ENCODE measurements around the gene RPS3A.

The RPS3A gene

GRCh38 chr4:151093203-151093602, 6.2 kb upstream of the RPS3A start:
- Histone ChIP-seq H3K27me3 (ENCODE audit: control insufficient read depth in 5 of 5, insufficient read depth in 4 of 5, low read length in 5 of 5) (no peaks in the 10 kb centered on the region), H3K4me3 (ENCODE audit: low read depth in 1 of 5, low read length in 5 of 5) (no peak overlapping the region), H3K36me3 (ENCODE audit: control insufficient read depth in 5 of 5, insufficient read depth in 5 of 5, low read length in 5 of 5) (no peaks in the 10 kb centered on the region), H3K4me1 (ENCODE audit: control insufficient read depth in 5 of 5, insufficient read depth in 5 of 5, low read length in 5 of 5) (no peaks in the 10 kb centered on the region), H3K9ac (ENCODE audit: low read length in 5 of 5) (no peak overlapping the region), H3K9me3 (ENCODE audit: control insufficient read depth in 5 of 5, low read length in 5 of 5) (no peaks in the 10 kb centered on the region), H3K27ac (ENCODE audit: low read depth, low read length) (no peak overlapping the region)

DNA sequence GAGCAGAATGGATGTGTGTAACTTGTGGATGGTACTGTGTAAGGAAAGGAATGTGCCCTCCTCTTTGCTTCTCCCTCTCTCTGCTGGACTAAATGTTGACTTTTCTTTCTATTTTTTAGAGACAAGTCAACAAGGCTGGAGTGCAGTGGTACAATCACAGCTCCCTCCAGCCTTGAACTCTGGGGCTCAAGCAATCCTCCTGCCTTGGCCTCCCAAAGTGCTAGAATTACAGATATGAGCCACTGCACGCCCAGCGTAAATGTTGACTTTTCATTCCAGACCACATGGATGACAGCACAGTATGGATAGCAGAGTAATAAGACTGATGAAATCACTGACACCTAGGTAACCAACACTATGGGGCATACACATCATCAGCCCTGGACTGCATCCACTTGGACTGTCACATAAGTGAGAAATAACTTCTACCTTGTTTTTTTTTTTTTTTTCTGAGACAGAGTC, 5.1 kb upstream of the RPS3A start:
- Histone ChIP-seq H3K4me3 (ENCODE audit: low read depth in 1 of 5, low read length in 5 of 5) (no peak overlapping the region), H3K27ac (ENCODE audit: low read depth, low read length) (no peak overlapping the region), H3K9me3 (ENCODE audit: control insufficient read depth in 5 of 5, low read length in 5 of 5) (no peaks in the 10 kb centered on the region), H3K27me3 (ENCODE audit: control insufficient read depth in 5 of 5, insufficient read depth in 4 of 5, low read length in 5 of 5) (no peaks in the 10 kb centered on the region), H3K4me1 (ENCODE audit: control insufficient read depth in 5 of 5, insufficient read depth in 5 of 5, low read length in 5 of 5) (peaks cover 0 to 7% (median 5%) of the 10 kb centered on the region in 5 donors), H3K9ac (ENCODE audit: low read length in 5 of 5) (no peak overlapping the region), H3K36me3 (ENCODE audit: control insufficient read depth in 5 of 5, insufficient read depth in 5 of 5, low read length in 5 of 5) (no peaks in the 10 kb centered on the region)

DNA sequence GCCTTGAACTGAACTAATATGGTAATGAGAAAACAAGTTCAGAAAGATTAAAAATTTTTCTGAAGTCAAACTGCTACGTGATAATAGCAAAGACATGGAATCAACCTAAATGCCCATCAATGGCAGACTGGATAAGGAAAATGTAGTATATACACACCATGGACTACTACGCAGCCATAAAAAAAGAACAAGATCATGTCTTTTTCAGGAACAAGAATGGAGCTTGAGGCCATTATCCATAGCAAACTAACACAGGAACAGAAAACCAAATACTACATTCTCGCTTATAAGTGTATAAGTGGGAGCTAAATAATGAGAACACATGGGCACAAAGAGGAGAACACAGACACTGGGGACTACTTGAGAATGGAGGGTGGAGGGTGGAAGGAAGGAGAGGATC, 4.3 kb upstream of the RPS3A start:
- H3K4me1 ChIP-seq (ENCODE audit: control insufficient read depth in 5 of 5, insufficient read depth in 5 of 5, low read length in 5 of 5) = peaks cover 0 to 10% (median 7%) of the 10 kb centered on the region in 5 donors
- H3K36me3 ChIP-seq (ENCODE audit: control insufficient read depth in 5 of 5, insufficient read depth in 5 of 5, low read length in 5 of 5) = no peaks in the 10 kb centered on the region
- H3K9ac ChIP-seq (ENCODE audit: low read length in 5 of 5) = no peak overlapping the region
- H3K9me3 ChIP-seq (ENCODE audit: control insufficient read depth in 5 of 5, low read length in 5 of 5) = no peaks in the 10 kb centered on the region
- H3K27me3 ChIP-seq (ENCODE audit: control insufficient read depth in 5 of 5, insufficient read depth in 4 of 5, low read length in 5 of 5) = no peaks in the 10 kb centered on the region
- no peak overlapping the region for H3K27ac ChIP-seq (ENCODE audit: low read depth, low read length)
- H3K4me3 ChIP-seq (ENCODE audit: low read depth in 1 of 5, low read length in 5 of 5) = no peak overlapping the region

DNA sequence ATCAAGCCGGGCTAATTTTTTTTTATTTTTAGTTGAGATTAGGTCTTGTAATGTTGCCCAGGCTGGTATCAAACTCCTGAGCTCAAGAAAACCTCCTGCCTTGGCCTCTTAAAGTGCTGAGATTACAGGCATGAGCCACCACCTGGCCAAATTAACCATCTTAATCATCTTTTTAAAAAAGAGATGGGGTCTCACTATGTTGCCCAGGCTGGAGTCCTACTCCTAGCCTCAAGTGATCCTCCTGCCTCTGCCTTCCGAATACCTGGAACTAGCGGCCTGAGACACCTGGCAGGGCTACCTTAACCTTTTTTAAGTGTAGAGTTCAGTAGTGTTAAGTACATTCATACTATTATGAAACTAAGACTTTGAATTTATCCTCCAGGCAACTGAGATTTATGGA, 1.7 kb upstream of the RPS3A start:
- no peak overlapping the region for H3K4me3 ChIP-seq (ENCODE audit: low read depth in 1 of 5, low read length in 5 of 5)
- no peak overlapping the region for H3K9ac ChIP-seq (ENCODE audit: low read length in 5 of 5)
- H3K4me1 ChIP-seq (ENCODE audit: control insufficient read depth in 5 of 5, insufficient read depth in 5 of 5, low read length in 5 of 5) = peaks cover 0 to 33% (median 27%) of the 10 kb centered on the region in 5 donors
- H3K27ac ChIP-seq (ENCODE audit: low read depth, low read length) = no peak overlapping the region
- no peaks in the 10 kb centered on the region for H3K27me3 ChIP-seq (ENCODE audit: control insufficient read depth in 5 of 5, insufficient read depth in 4 of 5, low read length in 5 of 5)
- no peaks in the 10 kb centered on the region for H3K9me3 ChIP-seq (ENCODE audit: control insufficient read depth in 5 of 5, low read length in 5 of 5)
- H3K36me3 ChIP-seq (ENCODE audit: control insufficient read depth in 5 of 5, insufficient read depth in 5 of 5, low read length in 5 of 5) = peaks cover 7 to 17% (median 11%) of the 10 kb centered on the region in 5 donors

DNA sequence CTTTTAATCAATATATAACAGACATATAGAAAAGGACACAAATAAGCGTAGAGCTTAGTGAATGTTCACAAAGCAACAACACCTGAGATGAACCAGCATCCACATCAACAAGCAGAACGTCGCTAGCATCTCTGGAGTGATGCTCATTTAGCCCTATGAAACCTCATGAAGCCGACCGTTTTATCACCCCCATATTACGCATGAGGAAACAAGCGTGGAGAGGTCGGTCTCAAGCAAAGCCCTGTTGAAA, 524 bp upstream of the RPS3A start:
- Histone ChIP-seq H3K27ac (ENCODE audit: low read depth, low read length) (peak overlapping the region; percentile 90), H3K4me3 (ENCODE audit: low read depth in 1 of 5, low read length in 5 of 5) (peak overlapping the region; percentile 76 to 99 (median 91)), H3K27me3 (ENCODE audit: control insufficient read depth in 5 of 5, insufficient read depth in 4 of 5, low read length in 5 of 5) (no peaks in the 10 kb centered on the region), H3K4me1 (ENCODE audit: control insufficient read depth in 5 of 5, insufficient read depth in 5 of 5, low read length in 5 of 5) (peaks cover 2 to 33% (median 27%) of the 10 kb centered on the region in 5 donors), H3K9me3 (ENCODE audit: control insufficient read depth in 5 of 5, low read length in 5 of 5) (no peaks in the 10 kb centered on the region), H3K36me3 (ENCODE audit: control insufficient read depth in 5 of 5, insufficient read depth in 5 of 5, low read length in 5 of 5) (peaks cover 14 to 29% (median 22%) of the 10 kb centered on the region in 5 donors), H3K9ac (ENCODE audit: low read length in 5 of 5) (peak overlapping the region in 3 of 5 donors; percentile 51 to 74 (median 57))

GRCh38 chr4:151099976-151100417, 569 bp downstream of the RPS3A start:
- Histone ChIP-seq H3K27me3 (ENCODE audit: control insufficient read depth in 5 of 5, insufficient read depth in 4 of 5, low read length in 5 of 5) (no peaks in the 10 kb centered on the region), H3K9me3 (ENCODE audit: control insufficient read depth in 5 of 5, low read length in 5 of 5) (no peaks in the 10 kb centered on the region), H3K4me3 (ENCODE audit: low read depth in 1 of 5, low read length in 5 of 5) (peak overlapping the region; percentile 86 to 99 (median 98)), H3K4me1 (ENCODE audit: control insufficient read depth in 5 of 5, insufficient read depth in 5 of 5, low read length in 5 of 5) (peaks cover 2 to 33% (median 27%) of the 10 kb centered on the region in 5 donors), H3K9ac (ENCODE audit: low read length in 5 of 5) (peak overlapping the region; percentile 73 to 99 (median 90)), H3K36me3 (ENCODE audit: control insufficient read depth in 5 of 5, insufficient read depth in 5 of 5, low read length in 5 of 5) (peaks cover 23 to 39% (median 32%) of the 10 kb centered on the region in 5 donors), H3K27ac (ENCODE audit: low read depth, low read length) (peak overlapping the region; percentile 90)

DNA sequence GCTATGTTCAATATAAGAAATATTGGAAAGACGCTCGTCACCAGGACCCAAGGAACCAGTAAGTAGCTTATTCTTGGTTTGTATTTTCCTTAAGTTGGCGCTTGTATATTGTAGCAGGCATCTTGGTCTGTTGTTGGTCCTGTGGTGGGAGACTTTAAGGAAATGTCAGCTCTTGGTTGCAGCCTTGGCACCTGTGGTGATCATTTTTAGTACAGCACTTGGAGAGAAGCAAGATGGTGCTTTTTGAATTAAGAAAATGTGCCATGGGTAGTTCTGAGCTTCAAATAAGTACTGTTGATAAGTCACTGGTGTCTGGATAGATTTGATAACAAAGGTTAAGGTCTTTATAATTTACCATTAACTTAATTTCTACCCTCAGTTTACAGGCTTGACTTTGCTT, 1.1 kb downstream of the RPS3A start:
- H3K9ac ChIP-seq (ENCODE audit: low read length in 5 of 5) = peak overlapping the region; percentile 73 to 99 (median 90)
- H3K4me3 ChIP-seq (ENCODE audit: low read depth in 1 of 5, low read length in 5 of 5) = peak overlapping the region; percentile 86 to 99 (median 98)
- no peaks in the 10 kb centered on the region for H3K27me3 ChIP-seq (ENCODE audit: control insufficient read depth in 5 of 5, insufficient read depth in 4 of 5, low read length in 5 of 5)
- no peaks in the 10 kb centered on the region for H3K9me3 ChIP-seq (ENCODE audit: control insufficient read depth in 5 of 5, low read length in 5 of 5)
- H3K36me3 ChIP-seq (ENCODE audit: control insufficient read depth in 5 of 5, insufficient read depth in 5 of 5, low read length in 5 of 5) = peaks cover 23 to 43% (median 35%) of the 10 kb centered on the region in 5 donors
- H3K4me1 ChIP-seq (ENCODE audit: control insufficient read depth in 5 of 5, insufficient read depth in 5 of 5, low read length in 5 of 5) = peaks cover 2 to 33% (median 27%) of the 10 kb centered on the region in 5 donors
- H3K27ac ChIP-seq (ENCODE audit: low read depth, low read length) = peak overlapping the region; percentile 90

- Histone ChIP-seq H3K9me3 (ENCODE audit: control insufficient read depth in 5 of 5, low read length in 5 of 5) (no peaks in the 10 kb centered on the region), H3K9ac (ENCODE audit: low read length in 5 of 5) (no peak overlapping the region), H3K4me1 (ENCODE audit: control insufficient read depth in 5 of 5, insufficient read depth in 5 of 5, low read length in 5 of 5) (peaks cover 2 to 32% (median 27%) of the 10 kb centered on the region in 5 donors), H3K27ac (ENCODE audit: low read depth, low read length) (no peak overlapping the region), H3K4me3 (ENCODE audit: low read depth in 1 of 5, low read length in 5 of 5) (no peak overlapping the region), H3K27me3 (ENCODE audit: control insufficient read depth in 5 of 5, insufficient read depth in 4 of 5, low read length in 5 of 5) (no peaks in the 10 kb centered on the region), H3K36me3 (ENCODE audit: control insufficient read depth in 5 of 5, insufficient read depth in 5 of 5, low read length in 5 of 5) (peaks cover 23 to 61% (median 50%) of the 10 kb centered on the region in 5 donors)
These were observed 4.3 kb downstream of the RPS3A start for GRCh38 chr4:151103758-151104157.

DNA sequence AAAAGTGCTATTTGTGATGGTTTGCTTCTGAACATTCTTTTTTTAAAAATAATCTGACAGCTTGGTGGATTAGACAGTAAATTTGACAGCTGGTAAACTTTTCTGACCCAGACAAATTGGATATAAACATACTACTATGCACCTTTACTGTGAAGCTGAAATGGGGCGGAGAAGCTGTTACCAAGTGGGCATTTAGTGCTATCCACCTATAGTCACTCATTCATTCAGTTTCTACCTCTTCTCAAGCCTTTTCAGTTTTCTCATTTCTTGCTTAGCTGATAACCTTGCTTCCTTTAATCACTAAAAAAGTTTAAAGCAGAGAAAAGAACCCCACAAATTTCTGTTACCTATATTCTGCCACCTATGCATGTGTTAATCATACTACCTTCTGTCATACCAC, 5.2 kb downstream of the RPS3A start:
- no peak overlapping the region for H3K27ac ChIP-seq (ENCODE audit: low read depth, low read length)
- H3K4me1 ChIP-seq (ENCODE audit: control insufficient read depth in 5 of 5, insufficient read depth in 5 of 5, low read length in 5 of 5) = peaks cover 2 to 26% (median 23%) of the 10 kb centered on the region in 5 donors
- H3K27me3 ChIP-seq (ENCODE audit: control insufficient read depth in 5 of 5, insufficient read depth in 4 of 5, low read length in 5 of 5) = no peaks in the 10 kb centered on the region
- H3K4me3 ChIP-seq (ENCODE audit: low read depth in 1 of 5, low read length in 5 of 5) = no peak overlapping the region
- H3K36me3 ChIP-seq (ENCODE audit: control insufficient read depth in 5 of 5, insufficient read depth in 5 of 5, low read length in 5 of 5) = peaks cover 23 to 61% (median 50%) of the 10 kb centered on the region in 5 donors
- H3K9me3 ChIP-seq (ENCODE audit: control insufficient read depth in 5 of 5, low read length in 5 of 5) = no peaks in the 10 kb centered on the region
- H3K9ac ChIP-seq (ENCODE audit: low read length in 5 of 5) = peak overlapping the region in 1 of 5 donors; percentile 39

GRCh38 chr4:151105454-151106032, 6.1 kb downstream of the RPS3A start:
- Histone ChIP-seq H3K36me3 (ENCODE audit: control insufficient read depth in 5 of 5, insufficient read depth in 5 of 5, low read length in 5 of 5) (peaks cover 23 to 66% (median 50%) of the 10 kb centered on the region in 5 donors), H3K27me3 (ENCODE audit: control insufficient read depth in 5 of 5, insufficient read depth in 4 of 5, low read length in 5 of 5) (no peaks in the 10 kb centered on the region), H3K27ac (ENCODE audit: low read depth, low read length) (no peak overlapping the region), H3K4me1 (ENCODE audit: control insufficient read depth in 5 of 5, insufficient read depth in 5 of 5, low read length in 5 of 5) (peaks cover 2 to 20% (median 15%) of the 10 kb centered on the region in 5 donors), H3K9ac (ENCODE audit: low read length in 5 of 5) (no peak overlapping the region), H3K4me3 (ENCODE audit: low read depth in 1 of 5, low read length in 5 of 5) (no peak overlapping the region), H3K9me3 (ENCODE audit: control insufficient read depth in 5 of 5, low read length in 5 of 5) (no peaks in the 10 kb centered on the region)
